Naive thymus-derived CD8-positive, alpha-beta T cell (primary cell): ENCODE results near the gene ABHD12. TPM values are rescaled to one million over a fixed set of nuclear protein-coding genes. Genes with fewer than 3 reads are reported as not detected.
A peak's percentile ranks its signal among the peaks of the same experiment; 100 is the strongest.

Experiments used
- ATAC-seq, 2 donors: fragments of 150-1000 bp; cut with Tn5 transposase in 1 of 2; sonication (Bioruptor Pico), chemical (Tn5 transposase) in 1 of 2; 1 replicate in 1 of 2; 2 replicates in 1 of 2; pipeline ENCODE4 v1.10.0; 2021; ENCODE audit warnings: mild to moderate bottlenecking in 2 of 2, moderate library complexity in 2 of 2
- POLR2A ChIA-PET: fragments of 350-600 bp; sonication (Branson Sonifier 250); formaldehyde crosslinking; loops from one replicate; lab custom pipeline; 2021; ENCODE audit warnings: antibody characterized with exemption; lab: Charles Lee
- DNase-seq, 10 donors: peaks; one replicate each; pipeline versions ENCODE4 v3.0.0 to v3.0.0-alpha.2; 2020 to 2022
- H3K27ac Mint-ChIP-seq, 10 donors: one replicate each; pipeline ENCODE4 v1.8.0; 2020 to 2022; ENCODE audit warnings: mild to moderate bottlenecking in 10 of 10, mixed read lengths in 10 of 10, moderate library complexity in 4 of 10, inconsistent platforms in 1 of 10
- H3K27me3 Mint-ChIP-seq, 5 donors: one replicate each; pipeline ENCODE4 v1.8.0; 2021 to 2022; ENCODE audit warnings: mixed read lengths in 5 of 5
- H3K36me3 Mint-ChIP-seq, 3 donors: one replicate each; pipeline ENCODE4 v1.8.0; 2020 to 2022; ENCODE audit warnings: mixed read lengths in 3 of 3, mild to moderate bottlenecking in 2 of 3, inconsistent platforms in 1 of 3
- H3K4me1 Mint-ChIP-seq, 4 donors: one replicate each; pipeline ENCODE4 v1.8.0; 2021 to 2022; ENCODE audit warnings: mixed read lengths in 4 of 4
- H3K4me3 Mint-ChIP-seq, 10 donors: one replicate each; pipeline ENCODE4 v1.8.0; 2020 to 2022; ENCODE audit warnings: mild to moderate bottlenecking in 10 of 10, mixed read lengths in 10 of 10, moderate library complexity in 6 of 10, inconsistent platforms in 1 of 10
- H3K9me3 Mint-ChIP-seq, 9 donors: one replicate each; pipeline ENCODE4 v1.8.0; 2020 to 2022; ENCODE audit warnings: mixed read lengths in 9 of 9, mild to moderate bottlenecking in 3 of 9, inconsistent platforms in 1 of 9, moderate library complexity in 1 of 9
- polyA plus RNA-seq, 3 donors: library from polyadenylated mRNA; unstranded; fragments of 300-500 nt; fragmentation: Illumina TruSeq; gene quantifications; one replicate each; pipeline ENCODE4 v1.2.3, GENCODE V29; 2021
- total RNA-seq, 8 experiments: library from RNA in 2 of 8; stranded (reverse) in 2 of 8; gene quantifications; one replicate each; pipeline ENCODE4 v1.2.3 and lab custom pipeline; 2021 to 2026

ABHD12 gene
- total and polyA plus RNA-seq, 5 experiments from 2014 or later, result 20.8 to 28.9 (median 24.6) TPM

DNA sequence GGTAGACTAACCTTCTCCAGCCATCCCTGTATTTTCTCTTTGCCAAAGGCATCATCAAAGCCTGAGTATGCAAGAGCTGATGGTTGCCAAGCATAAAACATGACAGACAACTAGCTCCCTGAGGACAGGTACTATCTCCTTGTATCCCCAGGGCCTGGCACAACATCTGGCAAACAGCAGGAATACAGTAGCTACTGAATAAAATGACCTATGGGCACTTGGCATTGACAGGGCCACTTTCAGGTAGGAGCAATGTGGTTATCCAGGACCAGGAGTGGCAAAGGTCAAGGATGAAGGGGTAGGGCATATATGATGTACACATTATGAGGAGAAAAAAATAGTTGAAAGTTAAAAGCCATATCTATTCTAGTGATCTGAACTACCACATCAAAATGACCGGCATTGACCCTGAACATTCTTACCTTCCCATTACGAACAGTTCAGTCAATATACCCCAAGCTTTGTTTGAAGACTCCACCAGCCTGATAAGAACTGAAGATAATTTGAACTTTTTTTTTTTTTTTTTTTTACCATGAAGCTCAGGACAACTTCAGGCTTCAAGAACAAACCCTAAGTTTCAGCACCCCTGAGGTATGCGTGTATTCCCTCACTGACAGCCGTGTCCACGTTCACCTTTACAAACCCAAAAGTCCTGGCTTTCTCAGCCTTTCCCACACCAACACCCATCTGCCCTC, 12.3 kb downstream of the ABHD12 start:
- POLR2A ChIA-PET, result no interaction called here
- H3K27me3 Mint-ChIP-seq, result no peaks in the 10 kb centered on the region
- peaks cover 0 to 2% (median 0%) of the 10 kb centered on the region in 9 donors for H3K9me3 Mint-ChIP-seq
- peaks cover 4 to 16% (median 8%) of the 10 kb centered on the region in 3 donors for H3K36me3 Mint-ChIP-seq
- no peak for DNase-seq
- H3K4me1 Mint-ChIP-seq, result peaks cover 15 to 42% (median 31%) of the 10 kb centered on the region in 4 donors
- no peak overlapping the region for H3K27ac Mint-ChIP-seq
- no peak overlapping the region for H3K4me3 Mint-ChIP-seq
- no peak for ATAC-seq

DNA sequence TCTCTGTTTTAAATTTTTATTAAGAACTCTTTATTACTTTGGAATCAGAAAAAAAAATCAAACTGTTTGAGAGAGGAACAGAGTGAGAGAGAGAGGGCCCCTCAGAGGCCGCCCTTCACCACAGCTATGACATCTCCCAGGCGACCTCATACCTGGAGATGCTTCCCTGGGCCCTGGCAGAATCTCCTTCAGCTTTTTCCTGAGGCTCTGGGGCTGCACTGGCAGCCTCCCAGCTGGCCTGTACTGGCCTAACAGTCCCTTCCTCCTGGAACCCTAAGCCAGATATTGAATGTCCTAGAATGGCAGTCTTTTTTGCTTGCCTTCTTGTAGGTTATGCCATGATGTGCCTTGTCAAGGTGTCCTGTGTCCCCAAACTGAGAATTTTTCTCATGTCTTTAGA, 13.7 kb downstream of the ABHD12 start:
- peak overlapping the region in 1 of 10 donors; percentile 31 for H3K27ac Mint-ChIP-seq
- DNase-seq (no peak), ATAC-seq (no peak)
- peaks cover 15 to 29% (median 25%) of the 10 kb centered on the region in 4 donors for H3K4me1 Mint-ChIP-seq
- POLR2A ChIA-PET, result no interaction called here
- H3K4me3 Mint-ChIP-seq, result no peak overlapping the region
- H3K27me3 Mint-ChIP-seq, result no peaks in the 10 kb centered on the region
- H3K36me3 Mint-ChIP-seq, result peaks cover 4 to 11% (median 9%) of the 10 kb centered on the region in 3 donors
- peaks cover 0 to 2% (median 0%) of the 10 kb centered on the region in 9 donors for H3K9me3 Mint-ChIP-seq

DNA sequence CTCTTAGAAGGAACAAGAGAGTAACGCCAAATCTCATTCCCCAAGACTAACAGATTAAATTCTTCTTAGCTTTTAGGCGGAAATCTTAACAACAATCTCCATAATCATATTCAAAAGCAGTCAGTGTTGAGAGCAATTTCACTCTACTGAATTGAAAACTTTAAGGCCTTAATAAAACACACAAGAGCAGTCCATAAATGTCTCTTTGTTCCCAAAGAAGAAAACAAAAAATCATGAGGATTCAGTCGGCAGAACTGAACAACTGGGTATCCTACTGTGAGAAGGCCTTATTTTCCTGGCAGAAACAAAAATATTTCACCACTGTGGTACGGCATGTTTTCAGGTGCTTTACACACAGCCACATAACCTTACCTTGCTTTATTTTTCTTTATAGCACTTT, 14.4 kb downstream of the ABHD12 start:
- H3K9me3 Mint-ChIP-seq, result peaks cover 0 to 2% (median 0%) of the 10 kb centered on the region in 9 donors
- ATAC-seq (no peak), DNase-seq (no peak)
- POLR2A ChIA-PET, result no interaction called here
- no peak overlapping the region for H3K27ac Mint-ChIP-seq
- no peaks in the 10 kb centered on the region for H3K27me3 Mint-ChIP-seq
- H3K36me3 Mint-ChIP-seq, result peaks cover 4 to 17% (median 4%) of the 10 kb centered on the region in 3 donors
- H3K4me3 Mint-ChIP-seq, result no peak overlapping the region
- H3K4me1 Mint-ChIP-seq, result peaks cover 15 to 34% (median 24%) of the 10 kb centered on the region in 4 donors

DNA sequence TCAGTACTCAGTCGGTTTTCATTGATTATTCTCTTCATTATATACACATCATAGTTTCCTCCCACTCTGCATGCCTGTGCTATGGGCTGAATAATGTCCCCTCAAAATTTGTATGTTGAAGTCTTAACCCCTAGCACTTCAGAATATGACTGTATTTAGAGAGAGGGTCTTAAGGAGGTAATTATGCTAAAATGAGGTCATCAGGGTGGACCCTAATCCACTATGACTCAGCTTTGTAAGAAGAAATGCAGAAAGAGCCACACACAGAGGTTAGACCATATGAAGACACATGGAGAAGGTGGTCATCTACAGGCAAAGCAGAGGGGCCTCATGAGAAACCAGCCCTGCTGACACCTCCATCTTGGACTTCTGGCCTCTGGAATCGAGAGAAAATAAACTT, 15.8 kb downstream of the ABHD12 start:
- ATAC-seq (no peak), DNase-seq (no peak)
- H3K27ac Mint-ChIP-seq, result peak overlapping the region in 1 of 10 donors; percentile 22
- POLR2A ChIA-PET, result no interaction called here
- no peak overlapping the region for H3K4me3 Mint-ChIP-seq
- peaks cover 13 to 20% (median 17%) of the 10 kb centered on the region in 4 donors for H3K4me1 Mint-ChIP-seq
- H3K27me3 Mint-ChIP-seq, result no peaks in the 10 kb centered on the region
- H3K9me3 Mint-ChIP-seq, result peaks cover 0 to 2% (median 0%) of the 10 kb centered on the region in 9 donors
- H3K36me3 Mint-ChIP-seq, result peaks cover 4 to 18% (median 4%) of the 10 kb centered on the region in 3 donors

DNA sequence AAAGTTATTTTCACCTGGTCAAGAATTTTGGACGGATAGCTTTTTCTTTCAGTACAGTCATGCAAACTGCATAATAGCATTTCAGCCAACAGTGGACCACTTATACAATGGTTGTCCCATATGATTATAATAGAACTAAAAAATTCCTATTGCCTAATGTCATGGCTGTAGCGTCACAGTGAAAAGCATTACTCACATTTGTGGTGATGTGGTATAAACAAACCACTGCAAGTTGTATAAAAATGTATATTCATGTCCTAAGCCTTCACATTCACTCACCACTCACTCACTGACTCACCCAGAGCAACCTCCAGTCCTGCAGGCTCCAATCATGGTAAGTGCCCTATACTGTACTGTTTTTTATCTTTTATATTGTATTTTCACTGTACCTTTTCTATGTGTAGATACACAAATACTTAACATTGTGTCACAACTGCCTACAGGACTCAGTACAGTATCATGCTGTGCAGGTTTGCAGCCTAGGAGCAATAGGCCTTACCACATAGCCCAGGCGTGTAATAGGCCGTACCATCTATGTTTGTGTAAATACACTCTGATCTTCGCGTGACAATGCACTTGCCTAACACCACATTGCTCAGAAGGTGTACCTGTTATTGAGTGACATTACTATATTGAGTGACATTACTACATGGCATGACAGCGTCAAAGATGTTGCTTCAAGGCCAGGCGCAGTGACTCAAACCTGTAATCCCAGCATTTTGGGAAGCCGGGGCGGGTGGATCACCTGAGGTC, 17.9 kb downstream of the ABHD12 start:
- Mint-ChIP-seq H3K27ac (no peak overlapping the region), H3K4me3 (no peak overlapping the region), H3K9me3 (peaks cover 0 to 2% (median 0%) of the 10 kb centered on the region in 9 donors), H3K27me3 (no peaks in the 10 kb centered on the region), H3K4me1 (peaks cover 4 to 13% (median 8%) of the 10 kb centered on the region in 4 donors), H3K36me3 (peaks cover 4 to 29% (median 8%) of the 10 kb centered on the region in 3 donors)
- DNase-seq (no peak), ATAC-seq (no peak)
- POLR2A ChIA-PET, result no interaction called here

DNA sequence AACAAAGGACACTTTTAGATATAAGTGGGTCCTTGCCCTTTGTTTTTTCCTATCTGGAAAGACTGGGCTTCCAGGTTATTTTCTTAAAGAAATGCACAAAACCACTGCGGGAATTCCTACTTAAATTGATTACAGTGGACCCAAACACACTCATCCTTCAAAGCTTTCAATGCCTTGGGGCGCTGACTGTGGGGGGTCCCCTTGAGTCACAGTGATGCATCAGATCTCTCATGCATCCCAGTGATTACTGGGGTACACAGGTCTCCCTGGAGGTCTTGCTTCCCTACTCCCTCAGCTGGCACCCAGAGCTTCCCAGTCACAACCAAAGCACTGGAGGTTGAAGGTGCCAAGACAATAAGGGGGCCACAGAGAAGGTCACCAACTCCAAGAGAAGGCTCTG, 20.7 kb downstream of the ABHD12 start:
- H3K27me3 Mint-ChIP-seq, result no peaks in the 10 kb centered on the region
- ATAC-seq (no peak), DNase-seq (no peak)
- peaks cover 0 to 4% (median 0%) of the 10 kb centered on the region in 9 donors for H3K9me3 Mint-ChIP-seq
- H3K4me3 Mint-ChIP-seq, result no peak overlapping the region
- peaks cover 4 to 26% (median 12%) of the 10 kb centered on the region in 3 donors for H3K36me3 Mint-ChIP-seq
- POLR2A ChIA-PET, result interaction anchor here (0.6 kb wide), 1 partner anchor 44 kb away, joined by 3 read pairs; no protein-coding TSS in a partner anchor
- H3K4me1 Mint-ChIP-seq, result peaks cover 4 to 7% (median 6%) of the 10 kb centered on the region in 4 donors
- no peak overlapping the region for H3K27ac Mint-ChIP-seq

DNA sequence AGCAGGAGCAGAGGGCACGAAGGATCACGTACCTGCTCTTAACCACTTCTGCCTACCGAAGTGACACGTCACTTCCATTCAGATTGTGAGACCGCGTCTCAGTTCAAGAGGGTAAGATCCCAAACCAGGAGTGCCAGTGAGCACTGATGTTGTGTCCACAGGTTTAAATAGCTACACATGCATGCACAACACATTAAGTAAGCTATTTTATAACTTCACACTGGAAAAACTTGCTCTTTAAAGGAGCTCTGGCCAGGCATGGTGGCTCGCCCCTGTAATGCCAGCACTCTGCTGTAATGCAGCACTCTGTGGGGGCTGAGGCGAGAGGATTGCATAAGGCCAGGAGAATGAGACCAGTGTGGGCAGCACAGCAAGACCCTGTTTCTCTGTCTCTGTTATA, 21.1 kb downstream of the ABHD12 start:
- no peaks in the 10 kb centered on the region for H3K27me3 Mint-ChIP-seq
- DNase-seq (no peak), ATAC-seq (no peak)
- POLR2A ChIA-PET, result interaction anchor here (0.6 kb wide), 1 partner anchor 43 kb away, joined by 3 read pairs; no protein-coding TSS in a partner anchor
- H3K4me3 Mint-ChIP-seq, result no peak overlapping the region
- peaks cover 0 to 4% (median 0%) of the 10 kb centered on the region in 9 donors for H3K9me3 Mint-ChIP-seq
- H3K36me3 Mint-ChIP-seq, result peaks cover 4 to 28% (median 10%) of the 10 kb centered on the region in 3 donors
- H3K4me1 Mint-ChIP-seq, result peaks cover 4 to 7% (median 6%) of the 10 kb centered on the region in 4 donors
- no peak overlapping the region for H3K27ac Mint-ChIP-seq

DNA sequence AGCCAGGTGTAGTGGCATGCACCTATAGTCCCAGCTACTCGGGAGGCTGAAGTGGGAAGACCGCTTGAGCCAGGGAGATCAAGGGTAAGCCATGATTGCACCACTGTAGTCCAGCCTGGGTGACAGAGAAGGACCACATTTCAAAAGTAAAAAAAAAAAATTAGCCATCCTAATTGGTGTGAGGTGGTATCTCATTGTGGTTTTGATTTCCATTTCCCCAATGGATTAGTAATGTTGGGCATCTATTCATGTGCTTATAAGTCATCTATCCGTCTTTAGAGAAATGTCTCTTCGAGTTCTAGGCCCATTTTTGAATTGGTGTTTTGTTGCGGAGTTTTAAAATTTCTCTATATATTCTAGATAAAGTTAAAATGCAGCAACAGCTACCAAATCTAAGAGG, 21.7 kb downstream of the ABHD12 start:
- peaks cover 4 to 7% (median 6%) of the 10 kb centered on the region in 4 donors for H3K4me1 Mint-ChIP-seq
- H3K4me3 Mint-ChIP-seq, result no peak overlapping the region
- peaks cover 4 to 33% (median 10%) of the 10 kb centered on the region in 3 donors for H3K36me3 Mint-ChIP-seq
- H3K27ac Mint-ChIP-seq, result no peak overlapping the region
- peaks cover 0 to 8% (median 0%) of the 10 kb centered on the region in 9 donors for H3K9me3 Mint-ChIP-seq
- POLR2A ChIA-PET, result interaction anchor here (0.6 kb wide), 1 partner anchor 43 kb away, joined by 3 read pairs; no protein-coding TSS in a partner anchor
- ATAC-seq (no peak), DNase-seq (no peak)
- no peaks in the 10 kb centered on the region for H3K27me3 Mint-ChIP-seq

DNA sequence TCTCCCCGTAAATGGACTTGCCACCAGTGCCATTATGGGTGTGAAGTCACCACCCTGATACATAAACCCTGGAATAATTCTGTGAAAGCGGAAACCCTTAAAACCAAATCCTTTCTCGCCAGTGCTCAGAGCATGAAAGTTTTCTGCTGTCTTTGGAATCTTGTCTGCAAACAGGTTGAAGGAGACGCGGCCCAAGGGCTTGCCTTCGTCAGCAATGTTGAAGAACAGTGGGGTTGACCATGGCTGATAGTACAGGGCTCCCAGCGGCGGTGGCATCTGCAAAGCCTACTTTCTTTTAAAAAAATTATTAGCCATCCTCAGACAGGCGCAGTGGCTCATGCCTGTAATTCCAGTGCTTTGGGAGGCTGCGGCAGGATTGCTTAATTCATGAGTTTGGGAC, 22.1 kb downstream of the ABHD12 start:
- Mint-ChIP-seq H3K36me3 (peaks cover 1 to 34% (median 9%) of the 10 kb centered on the region in 3 donors), H3K27ac (no peak overlapping the region), H3K9me3 (peaks cover 0 to 8% (median 0%) of the 10 kb centered on the region in 9 donors), H3K4me3 (no peak overlapping the region), H3K27me3 (no peaks in the 10 kb centered on the region), H3K4me1 (peaks cover 4 to 7% (median 5%) of the 10 kb centered on the region in 4 donors)
- POLR2A ChIA-PET, result no interaction called here
- ATAC-seq, result no peak
- no peak for DNase-seq

DNA sequence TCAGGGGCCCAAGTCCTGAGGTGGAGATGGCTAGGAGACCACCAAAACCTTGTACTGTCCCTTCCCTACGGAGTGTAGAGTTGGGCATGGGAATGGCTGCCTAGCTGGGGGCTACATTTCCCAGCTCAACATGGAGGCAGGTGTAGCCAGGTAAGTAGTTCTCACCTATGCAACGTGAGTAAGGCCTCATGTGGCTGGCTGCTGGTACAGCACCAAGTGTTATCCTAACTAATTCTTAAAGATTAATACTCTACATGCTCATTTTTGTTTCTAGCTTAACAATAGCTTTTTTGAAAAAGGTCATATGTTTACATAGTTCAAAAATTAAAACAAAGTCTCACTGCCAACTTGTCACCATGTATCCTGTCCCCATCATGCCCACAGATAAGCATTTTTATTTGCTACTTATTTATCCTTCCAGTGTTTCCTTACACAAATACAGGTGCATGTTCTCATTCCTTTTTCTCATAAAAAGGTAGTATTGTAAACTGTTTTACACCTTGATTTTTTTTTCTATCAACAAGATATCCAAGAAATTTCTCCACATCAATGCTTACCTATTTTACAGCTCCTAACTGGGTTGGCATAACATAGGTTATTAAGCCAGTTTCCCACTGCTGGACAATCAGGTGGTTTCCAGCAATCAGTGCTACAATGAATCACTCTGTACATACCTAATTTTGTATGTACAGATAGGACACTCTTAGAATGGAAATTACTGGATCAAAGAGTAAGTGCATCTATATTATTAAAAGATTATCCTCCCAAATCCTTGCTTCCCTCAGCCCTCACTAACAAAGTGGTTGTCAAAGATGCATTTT, 25.5 kb downstream of the ABHD12 start:
- POLR2A ChIA-PET, result no interaction called here
- no peaks in the 10 kb centered on the region for H3K27me3 Mint-ChIP-seq
- peaks cover 0 to 22% (median 7%) of the 10 kb centered on the region in 3 donors for H3K36me3 Mint-ChIP-seq
- ATAC-seq (no peak), DNase-seq (no peak)
- peaks cover 0 to 12% (median 4%) of the 10 kb centered on the region in 4 donors for H3K4me1 Mint-ChIP-seq
- H3K27ac Mint-ChIP-seq, result no peak overlapping the region
- H3K4me3 Mint-ChIP-seq, result no peak overlapping the region
- H3K9me3 Mint-ChIP-seq, result peaks cover 0 to 8% (median 0%) of the 10 kb centered on the region in 9 donors

DNA sequence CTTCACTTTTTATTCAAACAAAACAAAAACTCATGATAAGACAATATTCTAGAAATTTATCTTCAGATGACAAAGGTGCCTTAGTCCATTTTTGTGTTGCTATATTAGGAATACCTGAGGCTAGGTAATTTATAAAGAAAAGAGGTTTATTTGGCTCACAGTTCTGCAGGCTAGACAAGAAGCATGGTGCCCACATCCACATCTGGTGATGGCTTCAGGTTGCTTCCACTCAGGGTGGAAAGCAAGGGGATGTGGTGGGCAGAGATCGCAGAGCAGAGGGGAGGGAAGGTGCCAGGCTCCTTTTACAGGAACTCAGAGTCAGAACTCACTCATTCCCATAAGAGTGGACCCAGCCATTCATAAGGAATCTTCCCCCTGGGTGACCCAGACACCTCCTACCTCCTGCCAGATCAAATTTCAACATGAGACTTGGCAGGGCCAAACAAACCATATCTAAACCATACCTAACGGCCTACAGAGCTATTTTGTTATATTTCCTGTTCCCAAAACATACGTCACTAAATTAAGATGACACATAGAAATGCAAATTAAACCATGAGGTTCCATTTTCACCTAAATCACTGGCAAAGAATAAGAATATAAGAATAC, 26.4 kb downstream of the ABHD12 start:
- H3K27ac Mint-ChIP-seq, result no peak overlapping the region
- POLR2A ChIA-PET, result no interaction called here
- H3K4me1 Mint-ChIP-seq, result peaks cover 0 to 12% (median 4%) of the 10 kb centered on the region in 4 donors
- no peak overlapping the region for H3K4me3 Mint-ChIP-seq
- peaks cover 0 to 22% (median 7%) of the 10 kb centered on the region in 3 donors for H3K36me3 Mint-ChIP-seq
- no peak for DNase-seq
- H3K9me3 Mint-ChIP-seq, result peaks cover 0 to 8% (median 0%) of the 10 kb centered on the region in 9 donors
- H3K27me3 Mint-ChIP-seq, result no peaks in the 10 kb centered on the region
- no peak for ATAC-seq

DNA sequence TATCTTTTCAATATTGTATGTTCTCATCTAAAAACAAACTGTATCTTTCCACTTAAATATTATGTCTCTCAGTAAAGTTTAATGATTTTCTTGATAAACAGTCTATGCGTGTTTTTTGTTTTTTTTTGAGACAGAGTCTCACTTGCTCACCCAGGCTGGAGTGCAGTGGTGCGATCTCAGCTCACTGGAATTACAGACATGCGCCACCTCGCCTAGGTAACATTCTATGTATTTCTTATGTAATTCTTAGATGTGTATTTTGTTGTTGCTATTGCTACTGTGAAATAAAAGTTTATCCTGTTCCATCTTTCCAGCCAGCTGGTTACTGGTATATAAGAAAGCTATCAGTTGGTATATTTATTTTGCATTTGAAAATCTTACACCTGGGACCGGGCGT, 29.4 kb downstream of the ABHD12 start:
- H3K4me3 Mint-ChIP-seq, result no peak overlapping the region
- H3K9me3 Mint-ChIP-seq, result peaks cover 0 to 5% (median 0%) of the 10 kb centered on the region in 9 donors
- H3K27me3 Mint-ChIP-seq, result no peaks in the 10 kb centered on the region
- peak overlapping the region in 1 of 10 donors; percentile 35 for H3K27ac Mint-ChIP-seq
- POLR2A ChIA-PET, result no interaction called here
- H3K36me3 Mint-ChIP-seq, result peaks cover 0 to 9% (median 0%) of the 10 kb centered on the region in 3 donors
- no peak for DNase-seq
- peaks cover 13 to 33% (median 27%) of the 10 kb centered on the region in 4 donors for H3K4me1 Mint-ChIP-seq
- no peak for ATAC-seq
